Stimulated activated CD8-positive, alpha-beta memory T cell treated with anti-CD3 and anti-CD28 coated beads, Interleukin-4, amount 100 ng/mL, for 24 hours (primary cell): ENCODE data around the gene NPIPB8.
"Not testable (repeated sequence)": the region's sequence is repeated elsewhere in the genome, so short reads cannot be mapped to it uniquely, and the experiment has no call there.

Experiments
- DNase-seq: peaks from one replicate; pipeline ENCODE4 v3.0.0-alpha.2; 2020; ENCODE audit warnings: low read depth

Gene NPIPB8

GRCh38 chr16:28607116-28607623 is 30.7 kb upstream of the NPIPB8 start:
- no peak for DNase-seq

GRCh38 chr16:28607681-28608495 is 30.0 kb upstream of the NPIPB8 start:
- DNase-seq, result not testable (repeated sequence)

DNA sequence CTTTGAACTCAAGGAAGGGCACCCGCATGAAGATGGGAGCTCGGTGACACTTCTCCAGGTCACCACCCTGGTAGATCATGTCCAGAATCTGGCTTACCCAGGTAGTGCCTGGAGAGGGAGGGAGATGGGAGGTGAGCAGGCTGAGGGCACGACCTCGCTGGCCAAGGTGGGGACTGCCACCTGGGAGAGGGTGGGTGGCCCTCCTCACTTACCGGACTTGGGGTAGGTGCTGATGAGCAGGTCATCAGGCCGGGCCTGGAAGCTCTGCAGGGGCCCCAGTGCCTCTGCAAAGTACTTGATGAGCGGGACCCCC is 29.4 kb upstream of the NPIPB8 start:
- DNase-seq, result not testable (repeated sequence)

DNA sequence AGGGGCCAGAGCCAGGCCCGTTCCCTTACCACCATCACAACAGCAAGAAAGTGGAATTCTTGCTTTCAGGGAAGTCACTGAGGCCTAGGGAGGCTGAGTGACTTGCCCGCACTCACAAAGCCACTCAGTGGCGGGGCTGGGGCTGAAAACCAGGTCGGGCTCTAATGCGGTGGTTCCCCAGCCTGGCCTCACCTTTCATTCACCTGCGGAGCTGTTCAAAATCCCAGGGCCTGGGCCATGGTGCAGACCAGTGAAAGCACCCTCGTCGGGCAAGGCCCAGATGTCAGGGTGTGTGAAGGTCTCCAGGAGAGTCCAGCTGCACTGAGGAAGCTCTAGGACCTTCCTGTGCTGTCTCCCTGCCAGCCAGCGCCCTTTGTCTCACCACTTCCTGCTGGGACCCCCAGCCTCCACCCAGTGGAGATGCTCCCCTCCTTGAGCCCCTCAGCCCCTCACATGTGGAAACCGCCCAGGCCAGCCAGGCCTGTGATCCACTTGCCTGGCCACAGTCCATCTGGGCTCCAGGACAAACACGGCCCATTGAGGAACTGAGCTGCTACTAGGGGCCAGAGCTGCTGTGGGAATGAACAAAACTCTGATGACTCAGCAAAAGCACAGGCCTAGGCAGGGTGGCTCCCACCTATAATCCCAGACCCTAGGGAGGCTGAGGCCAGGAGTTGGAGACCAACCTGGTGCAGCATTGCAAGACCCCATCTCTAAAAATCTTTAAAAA is 28.8 kb upstream of the NPIPB8 start:
- not testable (repeated sequence) for DNase-seq

DNA sequence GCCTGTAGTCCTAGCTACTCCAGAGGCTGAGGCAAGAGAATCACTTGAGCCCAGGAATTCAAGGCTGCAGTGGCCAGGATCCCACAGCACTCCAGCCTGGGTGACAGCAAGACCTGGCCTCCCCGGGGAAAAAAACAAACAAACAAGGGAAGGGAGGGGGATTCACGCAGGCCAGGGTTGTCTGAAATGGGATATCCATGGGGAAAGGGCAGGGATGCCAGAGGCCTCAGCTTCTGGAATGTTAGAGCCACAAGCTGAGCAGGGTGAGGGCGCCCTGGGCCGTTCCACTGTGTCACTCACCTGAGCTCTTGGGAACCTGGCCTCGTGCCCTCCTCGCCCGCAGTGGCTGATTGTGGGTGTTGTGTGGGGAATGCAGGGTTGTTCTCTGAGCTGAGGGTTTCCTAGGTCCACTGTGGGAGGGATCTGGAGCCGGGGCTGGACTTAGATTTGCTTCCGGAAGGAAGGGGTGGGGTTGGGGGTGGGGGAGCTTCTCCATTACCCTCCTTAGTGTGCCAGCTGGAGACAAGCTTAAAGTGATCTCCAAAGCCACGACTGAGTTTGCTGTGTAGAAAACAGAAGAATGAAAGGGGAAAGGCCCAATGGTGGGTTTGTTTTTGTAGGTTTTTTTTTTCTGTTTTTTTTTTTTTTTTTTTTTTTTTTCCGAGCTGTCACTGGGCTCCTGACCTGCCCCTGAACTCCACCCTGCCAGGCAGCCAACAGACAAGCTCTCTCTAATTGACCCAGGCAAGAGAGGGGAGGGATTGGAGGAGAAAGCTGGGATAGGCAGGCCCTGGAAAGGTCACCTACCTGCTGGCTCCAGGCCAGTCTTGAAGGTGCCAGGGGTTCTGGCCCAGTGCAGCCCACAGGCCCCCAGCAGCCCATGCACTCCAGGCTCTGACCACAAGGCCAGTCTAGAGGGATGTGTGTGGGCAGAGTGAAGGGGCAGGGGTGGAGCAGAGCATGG is 28.0 kb upstream of the NPIPB8 start, which contains the start of gene SULT1A1:
Gene SULT1A1 (minus strand): TSS at position 414 of the 964 bp plus-strand sequence. CDS start 1,189 bp downstream, outside the sequence.
- DNase-seq, result no peak

DNA sequence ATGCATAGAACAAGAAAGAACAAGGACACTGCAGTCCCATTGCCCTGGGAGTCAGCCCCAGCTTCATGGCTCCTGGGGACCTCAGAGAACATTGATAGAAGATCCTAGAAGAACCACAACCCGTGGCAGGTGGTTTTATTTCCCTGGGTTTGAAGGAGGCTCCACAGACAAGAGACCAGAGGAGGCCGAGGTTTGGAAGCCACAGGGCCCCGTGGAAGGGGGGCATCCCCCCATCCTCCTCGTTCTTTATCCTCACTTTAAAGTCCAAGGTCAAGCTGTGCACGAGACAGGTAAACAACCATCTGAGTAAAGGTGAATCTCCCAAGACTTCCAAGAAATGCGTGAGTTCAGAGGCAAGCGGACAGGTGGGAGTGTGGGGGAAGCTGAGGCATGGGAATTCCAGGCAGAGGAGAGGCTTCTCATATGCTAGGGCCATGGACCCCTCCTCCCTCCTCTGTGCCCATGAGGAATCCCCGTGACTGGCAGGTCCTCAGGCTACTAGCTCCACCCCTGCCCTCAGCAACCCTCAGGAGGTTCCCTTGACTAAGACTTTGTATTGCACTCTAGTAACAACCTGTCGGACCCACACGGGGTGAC is 27.2 kb upstream of the NPIPB8 start:
- DNase-seq, result no peak

DNA sequence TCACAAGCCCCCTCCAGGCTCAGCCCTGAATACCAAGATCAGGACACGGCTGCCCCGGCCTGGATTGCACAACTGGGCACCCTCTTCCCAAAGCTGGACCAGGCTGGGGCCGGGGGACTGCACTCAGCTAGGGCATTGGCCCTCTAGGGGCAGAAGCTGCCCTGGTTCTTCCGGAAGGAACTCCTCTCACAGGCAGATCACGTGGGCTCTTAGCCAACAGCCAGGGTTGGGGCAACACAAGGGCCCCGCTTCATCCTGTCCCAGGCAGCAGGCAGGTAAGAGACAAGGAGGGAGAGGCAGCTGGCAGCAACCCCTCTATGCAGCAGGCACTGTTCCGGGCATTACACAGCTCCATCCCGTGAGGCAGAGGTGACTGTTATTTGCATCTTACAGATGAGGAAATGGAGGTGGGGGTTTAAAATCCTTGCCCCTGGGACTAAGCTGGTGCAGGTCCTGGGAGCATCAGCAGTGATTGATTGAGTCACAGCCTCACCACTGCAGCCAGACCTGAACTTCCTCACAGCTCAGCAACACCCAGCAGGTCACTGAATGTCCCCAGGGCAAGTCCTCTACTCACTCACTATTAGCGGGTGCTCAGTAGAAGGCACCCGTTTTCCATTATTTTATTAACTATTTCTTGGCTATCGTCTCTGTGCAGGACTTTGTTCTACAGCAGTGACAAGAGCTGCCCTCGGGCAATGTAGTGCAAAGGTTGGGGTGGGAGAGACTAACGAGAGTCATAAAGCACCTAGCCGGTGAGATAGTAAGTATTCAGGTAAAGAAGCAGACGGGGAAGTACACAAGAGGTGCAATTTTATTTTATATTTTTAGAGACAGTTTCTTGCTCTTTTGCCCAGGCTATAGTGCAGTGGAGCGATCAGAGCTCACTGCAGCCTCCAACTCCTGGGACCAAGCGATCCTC is 25.2 kb upstream of the NPIPB8 start:
- not testable (repeated sequence) for DNase-seq

DNA sequence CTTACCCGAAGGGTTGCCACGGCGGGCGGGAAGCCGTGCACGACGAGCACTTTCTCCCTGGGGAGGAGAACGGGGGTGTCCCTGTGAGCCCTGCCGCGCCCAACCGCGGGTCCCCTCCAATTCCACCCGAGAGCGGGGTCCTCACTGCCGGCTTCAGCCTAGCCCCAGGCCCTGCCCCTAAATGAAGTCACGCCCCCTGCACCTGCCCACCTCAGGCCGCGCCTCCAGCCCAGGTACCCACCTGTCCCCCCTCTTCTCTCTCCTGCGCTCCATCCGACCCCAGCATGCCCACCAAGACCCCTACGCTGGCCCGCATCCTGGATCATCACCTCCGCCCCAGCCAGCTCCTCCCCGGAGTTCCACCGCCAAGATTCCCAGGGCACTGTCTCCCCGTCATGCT is 24.0 kb upstream of the NPIPB8 start:
- not testable (repeated sequence) for DNase-seq

DNA sequence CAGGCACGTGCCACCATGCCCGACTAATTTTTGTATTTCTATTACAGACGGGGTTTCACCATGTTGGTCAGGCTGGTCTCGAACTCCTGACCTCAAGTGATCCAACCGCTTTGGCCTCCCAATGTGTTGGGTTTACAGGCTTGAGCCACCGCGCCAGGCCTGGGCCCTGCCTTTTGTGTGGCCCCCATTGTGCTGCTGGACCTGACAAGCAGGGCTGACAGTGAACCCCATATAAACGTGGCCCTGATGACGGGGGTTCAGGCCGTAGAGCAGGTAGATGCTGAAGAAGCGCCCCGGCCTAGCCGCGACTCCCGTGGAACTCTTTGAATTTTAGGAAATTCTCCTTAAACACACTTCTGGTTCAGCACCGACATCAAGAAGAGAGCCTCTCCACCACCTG is 23.3 kb upstream of the NPIPB8 start:
- DNase-seq, result not testable (repeated sequence)

DNA sequence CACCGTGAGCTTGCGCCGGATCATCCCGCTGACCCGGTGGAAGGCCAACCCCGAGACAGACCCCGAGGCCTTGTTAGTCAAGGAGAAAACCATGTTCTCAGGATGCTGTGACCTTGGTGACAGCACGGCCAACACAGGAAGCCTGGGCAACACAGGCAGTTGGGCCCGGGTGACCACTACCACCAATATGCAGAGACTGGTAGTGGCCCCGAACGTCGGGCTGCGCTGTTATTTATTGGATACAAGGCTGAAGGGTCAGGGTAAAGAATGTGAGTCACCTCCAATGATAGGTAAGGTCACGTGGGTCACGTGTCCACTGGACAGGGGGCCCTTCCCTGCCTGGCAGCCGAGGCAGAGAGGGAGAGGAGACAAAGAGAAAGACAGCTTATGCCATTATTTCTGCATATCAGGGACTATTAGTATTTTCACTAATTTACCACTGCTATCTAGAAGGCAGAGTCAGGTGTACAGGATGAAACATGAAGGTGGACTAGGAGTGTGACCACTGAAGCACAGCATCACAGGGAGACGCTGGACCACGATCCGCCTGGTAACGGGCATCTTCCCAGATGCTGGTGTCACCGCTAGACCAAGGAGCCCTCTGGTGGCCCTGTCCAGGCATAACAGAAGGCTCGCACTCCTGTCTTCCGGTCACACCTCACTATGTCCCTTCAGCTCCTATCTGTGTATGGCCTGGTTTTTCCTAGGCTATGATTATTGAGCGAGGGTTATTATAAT is 22.2 kb upstream of the NPIPB8 start:
- DNase-seq, result not testable (repeated sequence)

- not testable (repeated sequence) for DNase-seq
These were observed 21.7 kb upstream of the NPIPB8 start for GRCh38 chr16:28616224-28616577.

GRCh38 chr16:28616636-28617035 is 21.2 kb upstream of the NPIPB8 start:
- no peak for DNase-seq

DNA sequence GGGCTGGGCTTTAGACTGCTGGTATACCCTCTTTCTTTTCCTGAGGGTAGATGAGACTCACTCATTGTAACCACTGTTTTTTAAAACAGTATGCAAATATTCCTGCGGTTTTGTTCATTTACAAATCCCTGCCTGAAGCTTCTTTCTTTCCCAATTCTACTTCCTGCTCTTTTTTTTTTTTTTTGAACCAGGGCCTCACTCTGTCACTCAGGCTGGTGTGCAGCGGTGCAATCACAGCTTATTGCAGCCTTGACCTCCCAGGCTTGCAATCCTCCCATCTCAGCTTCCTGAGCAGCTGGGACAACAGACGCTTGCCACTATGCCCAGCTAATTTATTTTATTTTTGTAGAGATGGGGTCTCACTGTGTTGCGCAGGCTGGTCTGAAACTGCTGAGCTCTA is 20.0 kb upstream of the NPIPB8 start:
- no peak for DNase-seq

DNA sequence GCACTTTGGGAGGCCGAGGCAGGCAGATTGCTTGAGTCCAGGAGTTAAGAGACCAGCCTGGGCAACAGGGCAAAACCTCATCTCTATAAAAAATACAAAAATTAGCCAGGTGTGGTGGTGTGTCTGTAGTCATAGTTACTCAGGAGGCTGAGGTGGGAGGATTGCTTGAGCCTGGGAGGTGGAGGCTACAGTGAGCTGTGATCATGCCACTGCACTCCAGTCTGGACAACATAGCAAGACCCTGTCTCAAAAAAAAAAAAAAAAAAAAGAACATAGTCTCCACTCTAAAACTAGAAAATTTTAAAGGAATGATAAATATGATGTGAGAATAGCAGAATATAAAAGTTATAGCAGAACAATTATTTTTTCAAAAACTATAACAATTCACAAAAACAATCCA is 17.5 kb upstream of the NPIPB8 start:
- DNase-seq, result not testable (repeated sequence)

DNA sequence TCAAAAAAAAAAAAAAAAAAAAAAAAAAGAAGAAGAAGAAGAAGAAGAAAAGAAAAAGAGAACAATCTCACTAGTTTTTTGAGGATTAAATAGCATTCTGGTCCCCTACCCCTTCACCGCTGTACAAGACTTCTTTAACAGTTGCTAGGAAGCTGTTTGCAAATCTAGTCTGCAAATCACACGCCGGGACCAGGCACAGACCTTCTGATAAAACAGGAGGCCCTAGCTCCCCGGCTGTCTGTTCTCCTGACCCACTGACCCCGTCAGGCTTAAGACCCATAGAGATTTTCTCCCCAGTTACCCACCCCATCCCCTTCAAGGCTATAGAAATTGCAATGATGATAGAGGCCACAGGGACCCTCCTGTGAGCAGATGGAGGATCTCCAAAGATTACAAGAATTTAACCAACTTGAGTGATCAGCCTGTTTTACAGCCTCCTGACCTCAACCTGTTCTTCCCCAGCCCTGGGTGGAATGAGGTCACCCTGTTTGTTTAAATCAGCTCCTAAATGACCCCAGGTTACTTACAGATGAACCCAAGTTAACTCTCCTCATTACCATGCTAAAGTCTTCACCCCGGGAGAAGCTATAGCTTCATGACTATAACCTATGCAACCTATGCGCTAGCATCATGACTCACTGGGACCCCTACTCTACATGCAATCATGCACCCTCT is 16.2 kb upstream of the NPIPB8 start:
- no peak for DNase-seq

DNA sequence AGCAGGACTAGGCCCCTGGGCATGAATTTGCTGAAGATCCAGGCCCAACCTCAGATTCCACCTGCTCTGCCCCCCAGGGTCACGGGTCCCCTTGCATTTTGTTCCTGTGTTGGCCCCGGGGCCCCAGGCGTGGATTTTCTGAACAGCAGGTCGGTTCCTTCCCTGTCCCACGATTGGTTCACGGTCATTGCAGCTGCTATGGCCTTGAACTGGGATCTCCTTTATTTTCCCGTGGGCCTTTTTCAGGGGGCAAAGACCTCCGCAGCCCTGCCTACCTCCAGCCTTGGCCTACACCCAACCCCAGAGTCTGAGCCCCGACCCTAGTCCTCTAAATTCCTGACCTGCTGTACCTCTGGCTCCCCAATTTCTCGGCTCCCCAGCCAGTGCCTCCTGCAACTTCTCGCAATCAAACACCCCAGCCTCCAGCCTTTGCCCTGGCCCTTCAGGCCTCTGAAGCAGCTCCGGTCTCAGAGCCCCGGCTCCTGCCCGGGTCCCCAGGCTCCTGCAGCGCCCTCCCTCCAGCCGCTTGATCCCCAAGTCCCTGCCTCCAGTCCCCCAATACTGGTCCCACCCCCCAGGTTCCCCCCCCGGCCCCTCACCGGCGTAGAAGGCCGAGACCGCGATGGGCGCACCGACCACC is 15.2 kb upstream of the NPIPB8 start:
- not testable (repeated sequence) for DNase-seq

DNA sequence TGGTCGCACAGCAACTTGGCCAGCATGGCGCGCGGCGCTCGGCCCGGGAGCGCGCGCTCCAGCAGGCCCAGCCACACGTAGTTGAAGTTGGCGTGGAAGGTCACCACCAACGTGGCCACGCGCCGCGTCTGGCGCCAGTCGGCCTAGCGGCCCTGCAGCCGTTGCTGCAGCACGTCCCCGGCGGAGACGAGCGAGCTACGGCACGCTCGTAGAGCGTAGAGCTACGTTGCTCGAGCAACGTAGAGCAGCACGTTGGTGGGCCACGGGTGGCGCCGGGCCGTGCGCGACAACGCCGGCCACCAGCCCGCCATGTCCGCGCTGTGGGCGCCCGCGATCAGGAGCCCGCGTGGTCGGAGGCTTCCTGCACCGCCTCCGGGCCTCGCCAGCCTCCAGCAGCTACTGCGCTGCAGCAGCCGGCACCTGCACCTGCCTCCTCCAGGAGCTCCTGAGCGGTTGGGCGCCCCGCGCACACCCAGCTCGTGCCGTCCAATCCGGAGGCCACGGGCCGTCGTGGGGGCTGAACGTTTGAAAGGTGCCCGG is 14.6 kb upstream of the NPIPB8 start:
- peak; percentile 52 for DNase-seq

DNA sequence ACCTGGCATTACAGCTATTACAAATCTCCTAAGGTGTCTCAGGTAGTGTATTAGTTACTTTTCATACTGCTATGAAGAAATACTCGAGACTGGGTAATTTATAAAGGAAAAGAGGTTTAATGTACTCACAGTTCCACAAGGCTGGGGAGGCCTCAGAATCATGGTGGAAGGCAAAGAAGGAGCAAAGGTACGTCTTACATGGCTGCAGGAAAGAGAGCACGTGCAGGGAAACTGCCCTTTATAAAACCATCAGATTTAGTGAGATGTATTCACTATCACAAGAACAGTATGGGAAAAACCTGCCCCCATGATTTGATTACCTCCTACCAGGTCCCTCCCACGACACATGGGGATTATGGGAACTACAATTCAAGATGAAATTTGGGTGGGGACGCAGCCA is 7.0 kb upstream of the NPIPB8 start:
- not testable (repeated sequence) for DNase-seq
